ENCODE results near the gene ODF4.

ODF4 gene

GRCh38 chr17:8318010-8318935, 21.4 kb upstream of the ODF4 start:
- H4K20me1 ChIP-seq (ENCODE audit: control insufficient read depth, insufficient read depth, low read depth, low read length) = no peaks in the 10 kb centered on the region
- no peak overlapping the region for H3K27ac ChIP-seq (ENCODE audit: low read depth, low read length)
- H3K79me2 ChIP-seq (ENCODE audit: control insufficient read depth, low read length) = no peaks in the 10 kb centered on the region
- H3K9me3 ChIP-seq (ENCODE audit: control insufficient read depth, insufficient read depth, low read length) = no peaks in the 10 kb centered on the region
- H3K4me2 ChIP-seq (ENCODE audit: low read length) = no peak overlapping the region
- H3K4me1 ChIP-seq (ENCODE audit: control insufficient read depth, low read length) = no peaks in the 10 kb centered on the region
- no peaks in the 10 kb centered on the region for H3K36me3 ChIP-seq (ENCODE audit: control insufficient read depth, low read length)
- H3K9me2 ChIP-seq (replicated peaks; ENCODE audit: control insufficient read depth, low read length) = no peaks in the 10 kb centered on the region
- TF ChIP-seq, protein P1, sequence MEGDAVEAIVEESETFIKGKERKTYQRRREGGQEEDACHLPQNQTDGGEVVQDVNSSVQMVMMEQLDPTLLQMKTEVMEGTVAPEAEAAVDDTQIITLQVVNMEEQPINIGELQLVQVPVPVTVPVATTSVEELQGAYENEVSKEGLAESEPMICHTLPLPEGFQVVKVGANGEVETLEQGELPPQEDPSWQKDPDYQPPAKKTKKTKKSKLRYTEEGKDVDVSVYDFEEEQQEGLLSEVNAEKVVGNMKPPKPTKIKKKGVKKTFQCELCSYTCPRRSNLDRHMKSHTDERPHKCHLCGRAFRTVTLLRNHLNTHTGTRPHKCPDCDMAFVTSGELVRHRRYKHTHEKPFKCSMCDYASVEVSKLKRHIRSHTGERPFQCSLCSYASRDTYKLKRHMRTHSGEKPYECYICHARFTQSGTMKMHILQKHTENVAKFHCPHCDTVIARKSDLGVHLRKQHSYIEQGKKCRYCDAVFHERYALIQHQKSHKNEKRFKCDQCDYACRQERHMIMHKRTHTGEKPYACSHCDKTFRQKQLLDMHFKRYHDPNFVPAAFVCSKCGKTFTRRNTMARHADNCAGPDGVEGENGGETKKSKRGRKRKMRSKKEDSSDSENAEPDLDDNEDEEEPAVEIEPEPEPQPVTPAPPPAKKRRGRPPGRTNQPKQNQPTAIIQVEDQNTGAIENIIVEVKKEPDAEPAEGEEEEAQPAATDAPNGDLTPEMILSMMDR (IDR thresholded peaks at IDR 0.05; ENCODE audit: low read depth, low read length, poor library complexity, severe bottlenecking) = no peak
- TF ChIP-seq EZH2phosphoT487 (IDR thresholded peaks at IDR 0.05; ENCODE audit: borderline replicate concordance, low read length) = no peak
- no peak overlapping the region for H3K4me3 ChIP-seq (ENCODE audit: low read length)
- H3F3A ChIP-seq (ENCODE audit: control insufficient read depth, insufficient read depth) = no peaks in the 10 kb centered on the region
- peaks cover 5% of the 10 kb centered on the region; the same call in 1 of the 2 replicates for H3K27me3 ChIP-seq (ENCODE audit: control insufficient read depth, low read length)

DNA sequence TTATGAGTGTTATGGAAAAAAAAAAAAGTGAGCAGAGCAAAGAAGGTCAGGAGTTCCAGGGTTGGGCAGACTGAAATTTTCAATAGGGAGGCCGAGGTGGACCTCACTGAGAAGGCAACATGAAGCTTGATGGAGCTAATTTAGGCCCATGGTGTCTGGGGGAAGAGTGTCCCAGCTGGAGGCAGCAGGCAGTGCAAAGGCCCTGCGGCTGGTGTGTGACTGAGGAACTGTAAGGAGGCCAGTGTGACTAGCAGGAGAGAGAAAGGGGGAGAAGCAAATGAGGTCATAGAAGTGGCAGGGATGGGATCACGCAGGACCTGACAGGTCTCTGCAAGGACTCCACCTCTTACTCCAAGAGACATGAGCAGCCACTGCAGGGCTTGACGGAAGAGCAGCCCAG, 19.4 kb upstream of the ODF4 start:
- TF ChIP-seq, protein P1 (IDR thresholded peaks at IDR 0.05; ENCODE audit: low read depth, low read length, poor library complexity, severe bottlenecking) = no peak
- TF ChIP-seq EZH2phosphoT487 (IDR thresholded peaks at IDR 0.05; ENCODE audit: borderline replicate concordance, low read length) = no peak
- Histone ChIP-seq H3K9me2 (replicated peaks; ENCODE audit: control insufficient read depth, low read length) (no peaks in the 10 kb centered on the region), H3K9me3 (ENCODE audit: control insufficient read depth, insufficient read depth, low read length) (no peaks in the 10 kb centered on the region), H3K36me3 (ENCODE audit: control insufficient read depth, low read length) (no peaks in the 10 kb centered on the region), H3K27ac (ENCODE audit: low read depth, low read length) (no peak overlapping the region), H3K79me2 (ENCODE audit: control insufficient read depth, low read length) (no peaks in the 10 kb centered on the region), H3K4me1 (ENCODE audit: control insufficient read depth, low read length) (no peaks in the 10 kb centered on the region), H3K27me3 (ENCODE audit: control insufficient read depth, low read length) (peaks cover 3% of the 10 kb centered on the region; the same call in 1 of the 2 replicates), H3K4me3 (ENCODE audit: low read length) (no peak overlapping the region), H3K4me2 (ENCODE audit: low read length) (no peak overlapping the region), H4K20me1 (ENCODE audit: control insufficient read depth, insufficient read depth, low read depth, low read length) (no peaks in the 10 kb centered on the region), H3F3A (ENCODE audit: control insufficient read depth, insufficient read depth) (no peaks in the 10 kb centered on the region)

- no peaks in the 10 kb centered on the region for H3K9me3 ChIP-seq (ENCODE audit: control insufficient read depth, insufficient read depth, low read length)
- TF ChIP-seq, protein P1 (IDR thresholded peaks at IDR 0.05; ENCODE audit: low read depth, low read length, poor library complexity, severe bottlenecking) = no peak
- no peak for TF ChIP-seq EZH2phosphoT487 (IDR thresholded peaks at IDR 0.05; ENCODE audit: borderline replicate concordance, low read length)
- H3K79me2 ChIP-seq (ENCODE audit: control insufficient read depth, low read length) = no peaks in the 10 kb centered on the region
- H4K20me1 ChIP-seq (ENCODE audit: control insufficient read depth, insufficient read depth, low read depth, low read length) = no peaks in the 10 kb centered on the region
- H3F3A ChIP-seq (ENCODE audit: control insufficient read depth, insufficient read depth) = no peaks in the 10 kb centered on the region
- peaks cover 8% of the 10 kb centered on the region for H3K27me3 ChIP-seq (ENCODE audit: control insufficient read depth, low read length)
- H3K9me2 ChIP-seq (replicated peaks; ENCODE audit: control insufficient read depth, low read length) = no peaks in the 10 kb centered on the region
- H3K4me2 ChIP-seq (ENCODE audit: low read length) = no peak overlapping the region
- no peaks in the 10 kb centered on the region for H3K4me1 ChIP-seq (ENCODE audit: control insufficient read depth, low read length)
- H3K27ac ChIP-seq (ENCODE audit: low read depth, low read length) = no peak overlapping the region
- H3K36me3 ChIP-seq (ENCODE audit: control insufficient read depth, low read length) = no peaks in the 10 kb centered on the region
- H3K4me3 ChIP-seq (ENCODE audit: low read length) = no peak overlapping the region
These were observed 18.6 kb upstream of the ODF4 start for GRCh38 chr17:8320990-8321389.
